ENCODE results near the gene SEC24A. TPM values are rescaled to one million over a fixed set of nuclear protein-coding genes. Genes with fewer than 3 reads are reported as not detected.

Gene SEC24A
- polyA plus RNA-seq, 1 of the 3 experiments (the other 2 are of a cell fraction), result 7.4 TPM

DNA sequence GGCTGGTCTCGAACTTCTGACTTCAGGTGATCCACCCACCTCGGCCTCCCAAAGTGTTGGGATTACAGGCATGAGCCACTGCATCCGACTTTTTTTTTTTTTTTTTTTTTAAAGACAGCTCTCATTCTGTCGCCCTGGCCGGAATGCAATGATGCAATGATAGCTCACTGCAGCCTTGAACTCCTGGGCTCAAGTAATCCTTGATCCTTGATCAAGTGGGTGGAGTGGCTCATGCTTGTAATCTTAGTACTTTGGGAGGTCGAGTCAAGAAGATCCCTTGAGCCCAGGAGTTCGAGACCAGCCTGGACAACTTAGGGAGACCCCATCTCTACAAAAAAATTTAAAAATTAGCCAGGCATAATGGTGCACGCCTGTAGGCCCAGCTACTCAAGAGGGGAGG is 8.1 kb downstream of the SEC24A start:
- Histone ChIP-seq H2AFZ (ENCODE audit: low read depth) (no peak overlapping the region), H3K79me2 (ENCODE audit: insufficient read depth) (peaks cover 99% of the 10 kb centered on the region), H3K4me1 (ENCODE audit: control insufficient read depth in 1 of 2, insufficient read depth in 2 of 2, low read depth in 1 of 2, low read length in 1 of 2) (no peaks in the 10 kb centered on the region), H3K27me3 (ENCODE audit: insufficient read depth) (no peaks in the 10 kb centered on the region), H3K27ac (ENCODE audit: low read depth in 2 of 2, low read length in 1 of 2) (no peak overlapping the region), H4K20me1 (ENCODE audit: insufficient read depth) (peaks cover 60% of the 10 kb centered on the region), H3K36me3 (replicated peaks in 1 of 2; ENCODE audit: control insufficient read depth in 1 of 2, insufficient read depth in 2 of 2, low read length in 1 of 2) (peaks cover 0 to 13% of the 10 kb centered on the region in 2 experiments), H3K9me3 (no peaks in the 10 kb centered on the region), H3K4me3 (ENCODE audit: low read depth in 2 of 2, low read length in 1 of 2) (no peak overlapping the region), H3F3A (replicated peaks; ENCODE audit: insufficient read depth) (peaks cover 9% of the 10 kb centered on the region), H3K9me2 (no peaks in the 10 kb centered on the region), H3K9ac (no peak overlapping the region), H3K4me2 (no peak overlapping the region)
- TF ChIP-seq FOSL2 (IDR thresholded peaks at IDR 0.05; ENCODE audit: borderline replicate concordance, low read depth), result no peak
- TF ChIP-seq GABPA (IDR thresholded peaks at IDR 0.05; ENCODE audit: low read depth), result no peak
- POLR2A ChIA-PET, result no interaction called here
- CTCF ChIA-PET, result interaction anchor here (0.9 kb wide), 1 partner anchor 31 kb away, joined by 3 read pairs; no protein-coding TSS in a partner anchor
- no peak for DNase-seq
- 81% methylated on average over 8 of the region's 8 CpGs for WGBS (ENCODE audit: low lambda C conversion rate)

DNA sequence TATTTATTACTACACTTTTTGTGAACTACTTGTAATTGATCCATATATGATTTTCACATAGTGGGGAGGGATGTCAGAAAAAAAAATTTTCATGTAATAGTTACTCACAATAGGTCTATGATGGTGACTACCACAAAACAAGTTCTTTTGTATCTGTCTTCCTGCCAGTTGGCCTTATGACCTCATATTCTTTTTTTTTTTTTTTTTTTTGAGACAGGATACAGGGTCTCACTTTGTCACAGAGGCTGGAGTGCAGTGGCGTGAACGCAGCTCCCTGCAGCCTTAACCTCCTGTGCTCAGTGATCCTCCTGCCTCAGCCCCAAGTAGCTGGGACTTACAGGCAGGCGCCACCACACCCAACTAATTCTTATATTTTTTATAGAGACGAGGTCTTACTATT is 10.9 kb downstream of the SEC24A start:
- POLR2A ChIA-PET, result interaction anchor here (1.2 kb wide), 1 partner anchor 11 kb away, joined by 4 read pairs; the partner anchor contains the start of gene SEC24A
- TF ChIP-seq YY1 (IDR thresholded peaks at IDR 0.05; ENCODE audit: low read depth) (no peak), EZH2phosphoT487 (IDR thresholded peaks at IDR 0.05; ENCODE audit: borderline replicate concordance, low read depth) (no peak), FOXJ3 (CRISPR knock-in tag; IDR thresholded peaks at IDR 0.05) (no peak), MEF2A (IDR thresholded peaks at IDR 0.05; ENCODE audit: borderline replicate concordance, low read depth) (no peak), SMC3 (IDR thresholded peaks at IDR 0.05; ENCODE audit: low read depth, low read length) (no peak), NRF1 (IDR thresholded peaks at IDR 0.05; ENCODE audit: low read depth, low read length) (no peak), ZBTB33 (IDR thresholded peaks at IDR 0.05; ENCODE audit: borderline replicate concordance, low read depth) (no peak), TEAD4 (IDR thresholded peaks at IDR 0.05; ENCODE audit: borderline replicate concordance, insufficient read depth) (no peak), JUND (IDR thresholded peaks at IDR 0.05) (no peak), RAD21 (IDR thresholded peaks at IDR 0.05; ENCODE audit: low read length) (no peak), GABPA (IDR thresholded peaks at IDR 0.05; ENCODE audit: low read depth) (no peak), ELF1 (IDR thresholded peaks at IDR 0.05) (no peak), SIN3A (IDR thresholded peaks at IDR 0.05; ENCODE audit: borderline replicate concordance, low read depth, low read length) (no peak), CTCF (IDR thresholded peaks at IDR 0.05) (no peak), PBX3 (IDR thresholded peaks at IDR 0.05) (no peak)
- TF ChIP-seq, protein P1, sequence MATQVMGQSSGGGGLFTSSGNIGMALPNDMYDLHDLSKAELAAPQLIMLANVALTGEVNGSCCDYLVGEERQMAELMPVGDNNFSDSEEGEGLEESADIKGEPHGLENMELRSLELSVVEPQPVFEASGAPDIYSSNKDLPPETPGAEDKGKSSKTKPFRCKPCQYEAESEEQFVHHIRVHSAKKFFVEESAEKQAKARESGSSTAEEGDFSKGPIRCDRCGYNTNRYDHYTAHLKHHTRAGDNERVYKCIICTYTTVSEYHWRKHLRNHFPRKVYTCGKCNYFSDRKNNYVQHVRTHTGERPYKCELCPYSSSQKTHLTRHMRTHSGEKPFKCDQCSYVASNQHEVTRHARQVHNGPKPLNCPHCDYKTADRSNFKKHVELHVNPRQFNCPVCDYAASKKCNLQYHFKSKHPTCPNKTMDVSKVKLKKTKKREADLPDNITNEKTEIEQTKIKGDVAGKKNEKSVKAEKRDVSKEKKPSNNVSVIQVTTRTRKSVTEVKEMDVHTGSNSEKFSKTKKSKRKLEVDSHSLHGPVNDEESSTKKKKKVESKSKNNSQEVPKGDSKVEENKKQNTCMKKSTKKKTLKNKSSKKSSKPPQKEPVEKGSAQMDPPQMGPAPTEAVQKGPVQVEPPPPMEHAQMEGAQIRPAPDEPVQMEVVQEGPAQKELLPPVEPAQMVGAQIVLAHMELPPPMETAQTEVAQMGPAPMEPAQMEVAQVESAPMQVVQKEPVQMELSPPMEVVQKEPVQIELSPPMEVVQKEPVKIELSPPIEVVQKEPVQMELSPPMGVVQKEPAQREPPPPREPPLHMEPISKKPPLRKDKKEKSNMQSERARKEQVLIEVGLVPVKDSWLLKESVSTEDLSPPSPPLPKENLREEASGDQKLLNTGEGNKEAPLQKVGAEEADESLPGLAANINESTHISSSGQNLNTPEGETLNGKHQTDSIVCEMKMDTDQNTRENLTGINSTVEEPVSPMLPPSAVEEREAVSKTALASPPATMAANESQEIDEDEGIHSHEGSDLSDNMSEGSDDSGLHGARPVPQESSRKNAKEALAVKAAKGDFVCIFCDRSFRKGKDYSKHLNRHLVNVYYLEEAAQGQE (IDR thresholded peaks at IDR 0.05; ENCODE audit: low read depth, low read length), result no peak
- Histone ChIP-seq H3K4me1 (ENCODE audit: control insufficient read depth in 1 of 2, insufficient read depth in 2 of 2, low read depth in 1 of 2, low read length in 1 of 2) (no peaks in the 10 kb centered on the region), H3K27me3 (ENCODE audit: insufficient read depth) (no peaks in the 10 kb centered on the region), H2AFZ (ENCODE audit: low read depth) (no peak overlapping the region), H3K4me2 (no peak overlapping the region), H3K4me3 (ENCODE audit: low read depth in 2 of 2, low read length in 1 of 2) (no peak overlapping the region), H3F3A (replicated peaks; ENCODE audit: insufficient read depth) (peaks cover 9% of the 10 kb centered on the region), H3K9me3 (no peaks in the 10 kb centered on the region), H3K9ac (no peak overlapping the region), H4K20me1 (ENCODE audit: insufficient read depth) (peaks cover 47% of the 10 kb centered on the region), H3K79me2 (ENCODE audit: insufficient read depth) (peaks cover 99% of the 10 kb centered on the region), H3K9me2 (no peaks in the 10 kb centered on the region), H3K36me3 (replicated peaks in 1 of 2; ENCODE audit: control insufficient read depth in 1 of 2, insufficient read depth in 2 of 2, low read length in 1 of 2) (peaks cover 6 to 31% of the 10 kb centered on the region in 2 experiments), H3K27ac (ENCODE audit: low read depth in 2 of 2, low read length in 1 of 2) (no peak overlapping the region)
- WGBS (ENCODE audit: low lambda C conversion rate), result 94% methylated on average over 4 of the region's 4 CpGs
- DNase-seq, result no peak
- CTCF ChIA-PET, result no interaction called here
